Measurements from ENCODE around the gene EYA2.

The EYA2 gene

DNA sequence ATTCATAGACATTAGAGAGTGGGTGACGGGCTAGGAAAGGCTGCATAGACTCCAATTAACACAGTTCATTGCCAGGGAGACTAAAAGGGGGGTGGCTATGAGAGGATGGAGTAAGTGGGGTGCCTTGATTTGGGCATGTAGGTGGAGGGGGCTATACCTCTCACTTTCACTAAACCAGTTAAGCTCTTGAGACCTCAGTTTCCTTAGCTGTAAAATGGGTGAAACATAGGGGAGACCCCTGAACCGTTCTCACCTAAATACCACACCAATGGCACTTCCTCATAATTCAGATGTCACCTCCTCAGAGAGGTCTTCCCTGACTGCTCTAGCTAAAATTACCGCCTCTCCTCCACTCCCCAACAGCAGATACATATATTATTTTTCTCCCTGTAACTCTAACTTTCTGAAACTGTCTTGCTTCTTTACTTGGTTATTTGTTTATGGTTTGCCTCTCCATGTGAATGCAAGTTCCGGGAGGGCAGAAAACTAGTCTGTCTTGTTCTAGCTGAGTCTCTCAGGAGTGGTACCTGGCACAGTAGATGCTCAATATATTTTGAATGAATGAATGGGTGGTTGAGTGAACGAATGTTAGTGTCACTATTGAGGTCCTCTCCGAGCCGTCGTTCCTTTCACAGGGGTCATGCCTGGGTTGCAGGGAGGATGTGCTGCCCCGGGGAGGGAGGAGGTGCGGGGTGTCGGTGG lies 615 bp upstream of the EYA2 start:
- no peak for DNase-seq (ENCODE audit: low read depth)
- H3K4me3 ChIP-seq (ENCODE audit: low read depth, low read length) = no peak overlapping the region; the same call in 1 of the 2 replicates
- TF ChIP-seq, protein P1, sequence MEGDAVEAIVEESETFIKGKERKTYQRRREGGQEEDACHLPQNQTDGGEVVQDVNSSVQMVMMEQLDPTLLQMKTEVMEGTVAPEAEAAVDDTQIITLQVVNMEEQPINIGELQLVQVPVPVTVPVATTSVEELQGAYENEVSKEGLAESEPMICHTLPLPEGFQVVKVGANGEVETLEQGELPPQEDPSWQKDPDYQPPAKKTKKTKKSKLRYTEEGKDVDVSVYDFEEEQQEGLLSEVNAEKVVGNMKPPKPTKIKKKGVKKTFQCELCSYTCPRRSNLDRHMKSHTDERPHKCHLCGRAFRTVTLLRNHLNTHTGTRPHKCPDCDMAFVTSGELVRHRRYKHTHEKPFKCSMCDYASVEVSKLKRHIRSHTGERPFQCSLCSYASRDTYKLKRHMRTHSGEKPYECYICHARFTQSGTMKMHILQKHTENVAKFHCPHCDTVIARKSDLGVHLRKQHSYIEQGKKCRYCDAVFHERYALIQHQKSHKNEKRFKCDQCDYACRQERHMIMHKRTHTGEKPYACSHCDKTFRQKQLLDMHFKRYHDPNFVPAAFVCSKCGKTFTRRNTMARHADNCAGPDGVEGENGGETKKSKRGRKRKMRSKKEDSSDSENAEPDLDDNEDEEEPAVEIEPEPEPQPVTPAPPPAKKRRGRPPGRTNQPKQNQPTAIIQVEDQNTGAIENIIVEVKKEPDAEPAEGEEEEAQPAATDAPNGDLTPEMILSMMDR (IDR thresholded peaks at IDR 0.05; ENCODE audit: insufficient read depth, low read depth, low read length, missing control alignments) = no peak

DNA sequence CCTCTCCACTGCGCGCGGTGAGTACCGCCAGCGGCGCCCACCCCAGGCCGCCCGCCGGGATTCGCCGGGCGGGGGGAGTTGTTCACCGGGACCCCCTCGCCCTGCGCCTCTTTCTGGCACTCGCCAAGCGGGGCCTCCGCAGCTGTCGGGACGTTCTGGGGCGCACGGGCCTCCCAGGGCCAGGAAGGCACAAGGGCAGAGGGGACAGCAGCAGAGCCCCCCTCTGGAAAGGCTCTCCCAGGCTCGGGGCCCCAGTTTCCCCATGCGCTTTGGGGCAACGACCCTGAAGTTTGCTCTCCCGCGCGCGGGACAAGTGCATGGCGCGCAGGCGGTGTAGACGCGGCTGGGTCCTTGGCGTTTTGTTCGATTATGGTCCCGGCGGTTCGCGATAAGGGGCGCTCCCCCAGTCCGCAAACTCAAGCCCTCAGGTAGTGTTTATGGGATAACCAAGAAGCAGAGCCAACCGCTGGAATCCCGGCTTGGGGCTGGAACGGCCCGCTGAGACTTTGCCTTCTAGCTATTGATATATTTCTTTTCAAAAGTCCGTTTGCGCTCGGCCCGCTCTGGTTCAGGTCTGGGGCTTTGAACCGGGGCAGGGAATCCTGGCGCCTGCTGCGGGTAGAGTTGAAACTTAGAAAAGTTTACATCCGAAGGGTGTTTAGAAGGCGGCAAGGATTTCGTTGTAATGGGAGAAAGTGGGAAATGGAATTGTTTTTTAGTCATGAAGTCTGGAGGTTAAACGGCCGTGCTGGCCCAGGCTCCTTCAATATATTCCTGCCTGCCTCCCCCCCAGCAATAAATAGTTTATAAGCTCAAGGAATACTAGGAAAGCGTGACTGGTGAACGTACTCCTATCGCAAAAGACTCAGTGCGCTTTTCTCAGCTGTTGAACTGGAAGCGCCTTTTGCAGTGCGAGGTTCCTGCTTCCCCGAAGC lies 595 bp downstream of the EYA2 start:
- peak; percentile 41 for DNase-seq (ENCODE audit: low read depth)
- peak overlapping the region; percentile 49 for H3K4me3 ChIP-seq (ENCODE audit: low read depth, low read length)
- TF ChIP-seq, protein P1 (IDR thresholded peaks at IDR 0.05; ENCODE audit: insufficient read depth, low read depth, low read length, missing control alignments) = no peak

DNA sequence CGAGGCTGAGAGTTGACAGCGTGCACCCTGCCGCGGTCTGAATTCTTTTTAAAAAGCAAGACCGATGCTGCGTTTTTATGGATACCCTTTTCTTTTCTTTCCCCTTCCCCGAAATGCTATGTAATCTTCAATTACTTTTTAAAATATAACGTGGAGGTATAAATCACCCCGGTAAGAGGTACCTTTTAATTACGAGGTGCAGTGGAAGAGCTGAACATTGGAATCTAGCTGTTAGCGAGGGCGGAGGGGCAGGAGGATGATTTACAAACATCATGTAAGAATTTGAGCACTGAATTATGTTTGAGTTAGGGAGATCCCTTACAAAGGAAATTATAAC lies 1.2 kb downstream of the EYA2 start:
- DNase-seq (ENCODE audit: low read depth) = no peak
- TF ChIP-seq, protein P1 (IDR thresholded peaks at IDR 0.05; ENCODE audit: insufficient read depth, low read depth, low read length, missing control alignments) = no peak
- peak overlapping the region; percentile 49 for H3K4me3 ChIP-seq (ENCODE audit: low read depth, low read length)

GRCh38 chr20:46897328-46897880 lies 2.8 kb downstream of the EYA2 start:
- TF ChIP-seq, protein P1 (IDR thresholded peaks at IDR 0.05; ENCODE audit: insufficient read depth, low read depth, low read length, missing control alignments) = no peak
- H3K4me3 ChIP-seq (ENCODE audit: low read depth, low read length) = peak overlapping the region; percentile 49
- no peak for DNase-seq (ENCODE audit: low read depth)

DNA sequence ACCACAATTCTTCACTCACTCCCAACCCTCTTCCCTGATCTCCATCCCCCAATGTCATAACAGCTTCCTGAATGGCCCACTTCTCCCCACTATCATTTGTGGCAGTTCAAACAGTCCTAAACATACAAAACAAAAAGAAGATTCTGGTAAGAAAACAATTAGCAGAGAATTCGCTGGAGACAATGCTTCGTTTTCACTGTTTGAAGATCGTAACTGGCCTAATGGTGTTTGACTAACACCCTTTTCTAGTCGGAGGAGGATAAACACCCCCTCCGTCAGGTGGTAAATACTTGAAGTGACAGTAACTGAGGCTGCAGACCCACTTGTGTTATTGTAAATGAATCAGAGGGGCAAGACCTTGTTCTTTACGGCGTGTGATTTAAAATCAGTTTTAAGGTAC lies 3.8 kb downstream of the EYA2 start:
- peak; percentile 30 for DNase-seq (ENCODE audit: low read depth)
- TF ChIP-seq, protein P1 (IDR thresholded peaks at IDR 0.05; ENCODE audit: insufficient read depth, low read depth, low read length, missing control alignments) = no peak
- peak overlapping the region; percentile 55 for H3K4me3 ChIP-seq (ENCODE audit: low read depth, low read length)

GRCh38 chr20:46899621-46900020 lies 5.0 kb downstream of the EYA2 start:
- DNase-seq (ENCODE audit: low read depth) = no peak
- H3K4me3 ChIP-seq (ENCODE audit: low read depth, low read length) = peak overlapping the region; percentile 55
- TF ChIP-seq, protein P1 (IDR thresholded peaks at IDR 0.05; ENCODE audit: insufficient read depth, low read depth, low read length, missing control alignments) = no peak
